Stromal cell of bone marrow (primary cell): ENCODE measurements around the gene IFT27.
A peak's percentile ranks its signal among the peaks of the same experiment; 100 is the strongest.

Experiments used
- DNase-seq: peaks from one replicate; pipeline ENCODE4 v3.0.0-alpha.2; 2012; ENCODE audit warnings: low read depth

The IFT27 gene, protein sequence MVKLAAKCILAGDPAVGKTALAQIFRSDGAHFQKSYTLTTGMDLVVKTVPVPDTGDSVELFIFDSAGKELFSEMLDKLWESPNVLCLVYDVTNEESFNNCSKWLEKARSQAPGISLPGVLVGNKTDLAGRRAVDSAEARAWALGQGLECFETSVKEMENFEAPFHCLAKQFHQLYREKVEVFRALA

DNA sequence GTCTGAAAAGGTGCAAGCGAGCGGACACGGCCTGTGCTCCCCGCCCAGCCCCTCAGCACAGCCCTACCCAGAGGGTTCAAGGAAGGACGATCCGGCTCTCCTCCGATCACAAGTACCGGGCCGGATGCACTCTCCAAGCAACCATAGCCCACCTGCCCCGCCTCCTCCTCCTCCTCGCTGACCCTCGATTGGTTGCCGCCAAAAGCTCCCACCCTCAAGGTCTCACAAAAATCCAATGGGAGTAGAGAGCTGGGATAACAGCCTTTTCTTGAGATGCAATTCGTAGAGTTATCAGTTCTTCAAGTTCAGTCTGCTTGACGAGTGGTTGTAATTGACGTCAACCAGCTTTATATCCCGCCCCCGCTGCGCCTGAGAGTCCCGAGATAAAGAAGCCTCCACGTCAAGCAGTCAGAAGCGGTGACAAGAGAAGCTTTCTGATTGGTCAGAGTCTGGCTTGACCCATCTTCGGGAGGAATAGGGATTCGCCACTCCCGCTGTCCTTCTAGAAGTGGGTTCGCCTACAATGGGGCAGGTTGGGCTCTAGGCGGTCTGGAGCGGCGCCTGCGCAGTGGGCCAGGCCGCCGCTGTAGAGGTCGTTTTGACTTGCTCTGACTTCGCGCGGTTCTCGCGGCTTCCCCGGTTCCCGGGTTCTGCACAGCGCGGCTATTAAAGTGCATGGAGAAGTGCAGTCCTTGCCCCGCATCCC lies at the start of gene IFT27:
Gene IFT27, minus strand, starts transcription at position 156 of the 706 bp plus-strand sequence. CDS start 412 bp downstream, outside the sequence.
- DNase-seq = peak; percentile 100

DNA sequence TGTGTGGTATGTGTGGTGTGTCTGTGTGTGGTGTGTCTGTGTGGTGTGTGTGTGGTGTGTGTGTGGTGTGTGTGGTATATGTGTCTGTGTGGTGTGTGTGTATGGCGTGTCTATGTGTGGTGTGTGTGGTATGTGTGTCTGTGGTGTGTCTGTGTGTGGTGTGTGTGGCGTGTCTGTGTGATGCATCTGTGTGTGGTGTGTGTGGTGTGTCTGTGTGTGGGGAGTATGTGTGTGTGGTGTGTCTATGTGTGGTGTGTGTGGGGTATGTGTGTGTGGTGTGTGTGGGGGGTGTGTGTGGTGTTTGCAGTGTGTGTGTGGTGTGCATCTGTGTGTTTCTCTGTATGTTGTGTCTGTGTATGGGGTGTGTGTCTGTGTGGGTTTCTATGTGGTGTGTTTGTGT lies 48.7 kb upstream of the IFT27 start:
- DNase-seq = no peak

DNA sequence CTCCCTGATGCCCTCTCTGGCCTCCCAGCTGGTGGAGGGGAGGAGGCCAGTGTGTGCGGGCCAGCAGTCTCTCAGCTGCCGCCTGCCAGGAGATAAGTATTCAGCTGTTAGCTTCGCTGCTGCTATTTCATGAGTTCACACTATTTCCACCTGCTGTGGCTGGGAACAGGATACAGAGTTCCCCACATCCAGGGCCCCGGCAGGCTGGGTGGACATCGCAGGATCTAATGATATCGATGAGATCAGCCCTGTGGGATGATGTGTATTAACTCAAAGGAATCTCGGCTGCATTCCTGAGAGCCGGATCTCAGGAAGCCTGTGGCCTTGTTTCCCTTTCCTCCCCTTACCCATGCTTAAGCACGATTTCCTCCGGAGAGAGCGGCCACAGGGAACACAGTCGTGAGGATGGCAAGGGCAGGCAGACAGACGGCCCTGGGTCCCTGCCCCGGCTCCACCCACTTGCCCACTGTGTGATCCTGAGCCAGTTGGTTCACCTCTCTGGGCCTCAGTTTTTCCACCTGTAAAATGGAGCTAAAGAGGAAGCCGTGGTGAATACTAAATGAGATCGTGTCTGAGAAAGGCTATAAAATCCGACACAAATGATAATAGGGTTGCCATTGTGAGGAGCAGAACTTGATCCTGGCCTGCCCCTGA lies 47.4 kb upstream of the IFT27 start:
- DNase-seq = no peak

DNA sequence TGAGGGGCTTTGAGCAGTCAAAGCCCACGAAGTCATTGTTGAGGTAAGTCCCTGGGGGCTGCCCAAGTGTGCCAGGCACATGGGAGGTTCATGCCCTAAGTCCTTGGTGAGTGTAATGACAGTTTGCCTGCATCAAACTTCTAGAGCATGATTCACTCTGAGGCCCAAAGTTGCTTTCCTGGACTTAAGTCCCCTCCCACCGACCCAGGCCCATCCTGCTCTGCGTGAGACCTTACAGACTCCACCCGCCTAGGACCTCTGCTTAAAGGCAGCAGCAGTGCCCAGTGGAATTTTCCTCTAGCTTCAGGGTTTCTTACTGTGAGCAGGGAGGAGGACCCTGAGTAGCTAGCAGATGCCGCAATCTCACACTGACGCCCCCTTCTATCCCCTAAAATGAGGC lies 46.7 kb upstream of the IFT27 start:
- no peak for DNase-seq

DNA sequence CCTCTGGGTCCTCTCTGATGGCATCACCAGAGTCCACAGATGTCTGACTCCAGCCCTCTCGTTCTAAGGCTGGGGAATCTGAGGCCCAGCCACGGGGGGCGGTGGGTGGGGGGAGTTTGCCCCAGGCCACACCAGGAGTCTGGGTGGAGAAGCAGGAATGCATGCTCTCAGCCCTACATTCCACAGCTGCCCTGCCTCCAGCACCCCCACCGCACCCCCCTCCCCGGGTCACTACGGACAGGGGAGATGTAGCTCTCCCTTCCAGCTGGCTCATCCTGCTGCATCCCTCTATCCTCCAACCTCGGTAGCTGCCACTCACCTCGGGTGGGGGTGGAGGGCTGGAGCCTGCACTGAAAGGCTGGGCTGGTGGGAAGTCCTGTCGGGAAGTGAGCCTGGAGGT lies 43.2 kb upstream of the IFT27 start:
- no peak for DNase-seq

DNA sequence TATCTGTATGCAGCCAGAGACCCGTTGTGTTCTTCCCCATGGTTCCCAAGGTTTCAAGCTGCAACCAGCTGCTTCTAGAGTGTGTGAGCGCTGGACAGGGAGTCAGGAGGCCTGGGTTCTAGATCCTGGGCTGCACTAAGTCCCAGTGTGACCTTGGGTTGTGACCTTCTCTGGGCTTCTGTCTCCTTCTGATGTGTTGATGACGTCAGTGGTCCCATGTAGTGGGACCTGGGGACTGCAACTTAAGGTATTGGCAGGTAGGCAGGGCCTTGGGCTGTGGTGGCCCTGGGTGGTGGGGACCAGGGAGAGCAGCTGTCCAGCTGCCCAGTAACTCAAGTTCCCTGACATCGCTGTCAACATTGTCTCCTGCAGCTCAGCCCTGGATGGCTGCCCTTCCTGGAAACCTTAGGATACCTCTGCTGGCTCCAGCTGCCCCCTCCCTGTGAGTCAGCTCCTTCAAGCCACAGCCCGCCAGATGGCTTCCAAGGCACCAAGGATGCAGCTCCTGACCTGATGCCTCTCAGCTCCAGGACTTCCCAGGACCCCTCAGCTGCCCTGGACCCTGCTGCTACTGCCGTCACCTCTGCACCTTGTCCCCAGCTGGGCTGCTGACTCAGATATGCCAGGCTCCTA lies 42.2 kb upstream of the IFT27 start:
- no peak for DNase-seq

DNA sequence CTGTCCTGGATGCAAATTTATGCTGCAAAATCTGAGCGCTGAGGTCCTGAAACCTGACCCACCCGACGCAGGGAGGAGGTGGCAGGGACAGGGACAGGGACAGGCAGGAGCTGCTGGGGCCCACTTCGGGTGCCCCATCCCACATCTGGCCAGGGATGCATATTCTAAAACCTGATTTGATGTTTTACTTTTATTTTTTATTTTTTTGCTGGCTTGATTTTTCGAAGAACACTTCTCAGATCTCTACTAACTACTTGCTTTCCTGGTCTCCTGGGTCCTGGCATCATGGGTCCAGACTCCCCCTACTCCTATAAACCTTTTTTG lies 41.6 kb upstream of the IFT27 start:
- DNase-seq = no peak

DNA sequence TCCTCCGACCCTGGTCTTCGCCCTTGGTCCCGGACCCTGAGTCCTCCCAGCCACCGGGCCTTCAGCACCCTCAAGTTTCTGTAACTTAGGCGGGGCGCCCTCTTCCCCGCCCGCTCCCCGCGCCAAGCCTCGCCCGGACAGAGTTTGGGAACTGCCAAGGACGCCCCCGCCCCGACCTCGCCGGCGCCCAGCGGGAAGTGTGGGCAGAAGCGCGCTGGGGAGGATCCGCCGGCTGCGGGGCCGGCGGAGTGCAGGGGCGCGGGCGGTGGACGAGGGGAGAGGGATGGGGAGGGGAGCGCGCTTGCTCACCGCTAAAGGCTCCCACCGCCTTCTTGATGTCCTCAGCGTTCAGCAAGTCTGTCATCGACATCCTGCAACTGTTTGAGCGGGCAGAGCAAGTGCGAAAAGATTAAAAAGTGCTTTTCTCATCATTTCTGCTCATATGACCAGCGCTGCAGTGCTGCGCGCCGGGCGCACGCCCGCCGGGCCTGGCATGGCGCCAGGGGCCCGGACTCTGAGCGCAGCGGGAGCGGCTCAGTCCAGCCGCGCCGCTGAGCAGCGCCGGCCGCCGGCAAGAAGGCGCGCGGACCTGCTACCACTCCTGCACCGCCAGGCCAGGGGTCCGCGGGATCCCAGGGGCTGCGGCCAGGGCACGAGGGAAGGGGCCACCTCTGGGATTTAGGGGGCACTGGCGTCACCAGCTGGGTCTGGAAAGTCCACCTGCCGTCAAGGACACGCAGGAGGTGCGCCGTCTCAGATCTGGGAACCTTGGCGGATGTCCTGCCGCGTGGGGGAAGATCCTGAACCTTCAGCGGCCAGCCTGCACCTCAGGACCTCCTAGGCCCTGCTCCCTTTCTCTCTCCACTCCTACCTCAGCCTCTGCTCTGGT lies 41.0 kb upstream of the IFT27 start, which contains the start of gene PVALB:
Gene PVALB, minus strand, starts transcription at position 400 of the 889 bp plus-strand sequence. Its CDS starts 30 bp downstream, at position 370.
- DNase-seq = no peak

DNA sequence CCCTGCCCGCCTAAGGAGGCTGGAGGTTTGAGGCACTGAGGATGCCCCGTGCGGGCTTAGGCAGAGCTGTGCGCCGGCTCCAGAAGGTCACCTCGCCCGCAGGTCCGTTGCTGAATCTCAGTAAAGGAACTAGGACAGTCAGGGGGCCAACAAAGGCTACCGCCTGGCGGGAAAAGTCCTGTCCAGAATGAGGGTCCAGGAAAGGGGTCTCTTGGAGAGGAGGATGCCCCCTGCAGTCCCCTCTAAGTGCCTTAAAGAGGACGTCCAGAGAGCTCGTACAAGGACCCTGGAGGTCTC lies 40.4 kb upstream of the IFT27 start:
- DNase-seq = no peak

DNA sequence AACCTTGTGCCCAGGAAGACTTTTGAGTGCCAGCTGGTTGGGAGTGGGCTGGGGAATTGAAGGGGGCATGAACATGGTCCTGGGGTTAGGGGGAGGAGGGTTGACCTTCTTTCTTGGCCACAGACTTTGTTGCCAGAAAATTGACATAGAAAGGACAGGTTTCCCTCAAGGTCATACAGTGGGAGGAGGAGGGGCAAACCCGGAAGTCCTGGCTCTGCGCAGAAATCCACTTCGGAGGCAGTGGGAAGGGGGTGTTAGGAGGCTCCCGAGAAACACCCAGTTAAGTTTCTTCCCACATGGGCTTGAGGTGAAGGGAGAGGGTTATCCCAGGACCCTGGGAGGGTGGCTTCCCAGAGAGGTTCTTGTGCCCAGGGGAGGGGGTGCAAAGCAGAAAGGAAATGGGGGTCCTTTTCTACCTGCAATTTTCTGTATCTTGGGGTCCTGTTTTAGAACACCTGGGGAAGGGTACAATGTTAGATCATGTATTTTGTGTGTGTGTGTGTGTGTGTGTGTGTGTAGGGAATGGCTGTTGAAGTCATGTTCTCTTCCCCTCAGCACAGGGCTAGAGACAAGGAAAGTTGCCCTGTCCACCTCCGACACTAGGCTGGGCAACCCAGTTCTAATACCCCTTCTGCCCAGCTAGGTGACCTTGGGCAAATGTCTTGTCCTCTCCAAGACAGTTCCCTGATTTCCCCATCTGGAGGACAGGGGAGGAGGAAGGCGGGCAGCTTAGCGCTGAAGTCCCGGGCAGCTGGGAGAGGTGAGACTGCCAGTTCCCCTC lies 39.8 kb upstream of the IFT27 start:
- no peak for DNase-seq

DNA sequence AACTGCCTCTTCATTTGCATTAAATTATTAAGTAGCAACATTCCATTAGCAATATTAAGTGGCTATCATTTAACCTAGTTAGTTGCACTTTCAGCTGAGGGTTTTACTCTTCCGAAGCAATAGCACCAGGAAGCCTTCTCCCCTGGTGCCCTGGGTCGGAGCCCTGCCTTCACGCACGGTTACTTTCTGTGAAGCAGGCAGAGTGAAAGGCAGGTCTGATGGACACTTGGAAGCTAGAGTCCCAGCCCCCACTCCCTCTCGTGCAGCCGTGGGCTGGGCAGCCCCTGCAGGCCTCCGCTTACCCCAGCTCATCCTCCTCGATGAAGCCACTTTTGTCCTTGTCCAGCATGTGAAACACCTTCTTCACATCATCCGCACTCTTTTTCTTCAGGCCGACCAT lies 38.9 kb upstream of the IFT27 start:
- no peak for DNase-seq

DNA sequence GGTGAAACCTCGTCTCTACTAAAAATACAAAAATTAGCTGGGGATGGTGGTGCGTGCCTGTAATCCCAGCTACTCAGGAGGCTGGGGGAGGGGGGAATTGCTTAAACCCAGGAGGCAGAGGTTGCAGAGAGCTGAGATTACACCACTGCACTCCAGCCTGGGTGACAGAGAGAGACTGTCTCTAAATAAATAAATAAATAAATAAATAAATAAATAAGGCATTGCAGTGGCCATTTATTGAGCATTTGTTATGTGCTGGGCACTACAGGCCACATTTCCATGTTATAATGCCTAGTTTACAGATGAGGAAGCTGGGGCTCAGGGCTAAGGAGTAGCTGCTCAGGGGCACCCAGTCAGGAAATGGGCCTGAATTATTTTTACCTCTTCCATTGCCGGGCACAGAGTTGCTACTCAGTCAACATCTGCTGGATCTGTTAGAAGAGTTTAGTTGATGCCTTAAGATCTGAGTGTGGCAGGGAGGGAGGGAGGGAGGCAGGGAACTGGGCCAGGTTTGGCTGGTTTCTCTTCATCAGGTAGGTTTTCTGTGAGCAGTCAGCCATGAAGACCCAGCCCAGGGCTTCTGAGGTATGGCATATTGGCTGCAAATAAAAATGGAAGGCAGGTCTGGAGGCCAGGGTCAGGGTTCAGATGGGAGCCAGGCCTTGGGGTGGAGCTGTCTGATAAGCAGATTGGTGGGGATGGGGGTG lies 35.3 kb upstream of the IFT27 start:
- no peak for DNase-seq

DNA sequence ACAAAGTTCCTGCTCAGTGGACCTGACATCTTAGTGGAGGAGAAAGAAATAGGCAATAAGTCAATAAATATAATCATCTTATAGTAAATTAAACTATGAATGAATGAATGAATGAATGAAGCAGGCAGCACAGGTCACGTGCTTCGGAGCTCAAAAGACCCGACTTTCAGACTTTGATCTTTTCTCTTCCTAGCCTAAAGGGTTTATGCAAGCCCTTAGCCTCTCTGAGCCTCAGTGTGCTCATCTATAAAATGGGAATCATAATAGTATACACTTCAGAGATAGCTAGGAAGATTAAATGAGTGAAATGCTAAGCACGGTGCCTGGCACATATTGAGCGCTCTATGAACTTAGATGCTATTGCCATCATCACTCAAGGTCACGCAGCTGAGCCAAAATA lies 33.4 kb upstream of the IFT27 start:
- no peak for DNase-seq

DNA sequence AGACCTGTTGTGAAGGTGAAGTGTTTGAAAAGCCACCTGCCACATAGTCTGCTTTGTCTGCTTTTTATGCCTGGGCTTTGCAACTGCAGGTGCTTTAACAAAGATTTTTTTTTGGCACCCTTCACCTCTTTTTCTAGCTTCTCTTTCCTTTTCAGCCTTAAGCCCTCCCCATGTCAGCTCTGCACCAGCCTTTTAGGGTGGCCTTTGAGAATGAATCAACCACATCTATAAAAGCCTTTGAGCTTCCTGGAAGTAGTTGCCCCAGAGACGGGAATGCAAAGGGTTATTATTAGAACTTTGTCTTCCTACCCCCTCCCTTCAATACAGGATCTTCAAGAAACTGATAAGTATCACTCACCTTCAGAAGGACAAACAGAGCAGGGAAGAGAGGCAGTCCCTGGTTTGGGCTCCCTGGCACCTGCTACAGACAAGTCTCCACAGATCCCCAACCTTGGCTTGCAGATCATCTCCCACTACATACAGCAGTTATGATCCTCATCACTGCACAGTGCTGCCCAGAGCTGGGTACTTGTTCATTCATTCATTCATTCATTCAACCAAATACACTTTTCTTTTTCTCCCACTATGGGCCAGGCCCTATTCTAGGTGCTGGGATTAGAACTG lies 32.9 kb upstream of the IFT27 start:
- no peak for DNase-seq

DNA sequence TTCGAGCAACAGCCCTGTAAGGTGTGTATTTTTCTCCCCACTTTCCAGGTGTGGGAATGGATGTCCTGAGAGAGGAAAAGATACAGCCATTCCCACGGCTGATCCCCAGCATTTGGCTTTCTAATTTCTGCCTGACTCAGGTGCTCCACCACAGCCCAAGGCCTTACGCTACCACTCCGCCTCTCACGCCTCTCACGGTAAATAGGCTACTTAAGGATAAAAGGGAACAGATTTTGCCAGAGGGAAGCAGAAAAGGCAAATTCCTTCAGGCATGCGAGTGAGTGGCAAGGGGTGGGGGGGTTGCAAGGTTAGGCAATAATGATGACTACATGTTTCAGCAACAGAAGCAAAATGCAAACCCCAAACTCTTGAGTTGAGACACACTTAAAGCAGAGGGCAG lies 31.7 kb upstream of the IFT27 start:
- no peak for DNase-seq

DNA sequence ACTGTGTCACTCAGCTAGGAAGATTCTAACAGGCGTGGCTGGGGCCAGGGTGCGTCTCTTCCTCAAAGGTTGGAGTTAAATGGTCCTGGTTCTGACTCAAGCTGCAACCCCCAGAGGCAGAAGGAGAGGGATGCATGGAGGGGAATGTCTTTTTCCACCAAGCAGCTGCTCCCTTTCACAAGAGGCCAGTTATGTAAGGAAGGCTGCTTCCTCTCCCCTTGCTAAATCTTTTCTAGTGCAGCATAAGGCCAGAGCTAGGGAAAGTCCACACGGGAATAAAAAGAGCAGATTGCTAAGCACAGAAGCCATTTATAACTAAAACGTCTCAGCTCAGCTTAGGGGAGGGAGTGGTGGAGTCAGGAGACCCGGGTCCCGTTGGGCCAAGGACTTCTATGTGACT lies 30.9 kb upstream of the IFT27 start:
- DNase-seq = no peak

DNA sequence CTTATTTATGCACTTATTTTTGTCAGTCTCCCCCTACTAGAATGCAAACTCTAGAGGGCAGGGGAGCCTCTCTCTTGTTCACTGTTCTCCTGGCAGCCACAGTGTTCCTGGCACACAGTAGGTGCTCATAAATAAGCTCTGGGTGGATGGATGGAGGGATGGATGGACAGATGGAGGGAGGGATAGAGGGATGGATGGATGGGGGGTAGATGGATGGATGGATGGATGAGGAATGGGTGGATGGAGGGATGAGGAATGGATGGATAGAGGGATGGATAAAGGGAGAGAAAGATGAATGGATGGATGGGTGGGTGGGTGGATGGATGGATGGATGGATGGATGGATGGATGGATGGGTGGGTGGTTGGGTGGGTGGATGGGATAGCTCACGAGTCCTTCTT lies 27.4 kb upstream of the IFT27 start:
- DNase-seq = no peak

DNA sequence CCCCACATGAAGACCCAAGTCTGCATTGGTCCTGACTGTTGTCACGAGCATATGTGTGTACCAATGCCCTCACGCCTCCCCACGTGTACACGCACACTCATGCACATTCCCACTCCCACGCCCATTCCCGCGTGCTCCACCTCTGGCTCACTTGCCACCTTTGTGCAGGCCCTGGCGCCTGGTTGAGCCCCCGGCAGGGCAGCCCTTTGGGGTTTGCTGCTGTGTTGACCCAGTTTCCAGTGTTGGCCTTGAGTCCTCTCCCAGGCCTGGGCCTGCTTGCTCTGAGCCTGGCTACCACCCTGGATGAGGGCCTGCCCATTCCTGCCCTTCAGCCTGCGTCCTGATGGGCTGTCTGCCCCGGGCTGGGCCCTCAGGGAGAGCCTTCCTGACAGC lies 22.8 kb upstream of the IFT27 start:
- DNase-seq = no peak

DNA sequence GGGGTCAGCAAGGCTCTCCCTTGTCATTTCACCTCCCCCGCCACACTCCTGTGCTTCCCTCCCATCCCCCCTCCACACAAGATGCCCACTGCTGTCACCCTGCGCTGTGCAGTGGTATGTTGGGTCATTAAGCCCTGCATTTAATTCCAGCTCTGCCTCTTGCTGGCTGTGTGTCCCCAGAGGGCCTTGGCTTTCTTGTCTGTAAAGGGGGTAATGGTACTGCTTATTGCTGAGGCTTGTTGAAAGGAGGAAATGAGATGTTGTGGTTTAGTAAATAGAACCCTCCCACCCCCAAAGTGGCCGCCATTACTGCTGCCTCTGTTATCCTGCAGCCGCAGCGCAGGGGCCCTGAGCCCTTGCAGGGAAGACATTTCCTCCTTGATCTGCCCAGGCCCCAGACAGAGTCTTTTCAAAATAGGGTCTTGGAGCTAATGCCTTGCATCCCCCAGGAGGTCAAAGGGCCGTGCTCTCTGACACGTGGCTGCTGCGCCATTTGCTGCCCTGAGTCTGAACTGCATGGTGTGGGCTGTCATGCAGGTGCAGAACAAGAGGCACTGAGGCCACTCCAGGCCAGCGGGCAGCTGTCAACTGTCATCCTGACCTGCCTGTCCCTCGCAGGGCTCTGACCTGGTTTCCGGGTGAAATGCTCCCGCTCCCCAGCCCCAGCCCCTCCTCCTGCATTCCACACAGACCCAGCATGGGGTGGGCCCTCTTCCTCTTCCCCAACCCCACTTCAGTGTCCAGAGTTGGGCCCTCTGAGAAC lies 22.2 kb upstream of the IFT27 start:
- no peak for DNase-seq

DNA sequence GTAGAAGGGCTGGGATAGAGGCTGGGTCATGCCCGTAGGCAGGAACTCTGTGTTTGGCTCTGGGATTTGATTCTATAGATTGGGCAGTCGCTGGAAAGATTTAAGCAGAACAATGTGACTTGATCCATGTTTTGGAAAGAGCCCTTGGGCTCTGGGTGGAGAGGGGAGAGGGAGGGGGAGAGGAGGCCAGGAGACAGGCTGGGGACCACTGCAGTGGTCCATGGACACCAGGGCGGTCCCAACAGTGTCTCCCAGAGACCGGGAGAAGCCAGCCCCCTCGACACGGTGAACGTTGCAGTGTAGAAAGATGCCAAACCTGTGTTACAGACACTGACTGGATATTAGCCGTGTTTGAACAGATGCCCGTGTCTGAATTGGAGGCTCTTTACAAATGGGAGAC lies 21.5 kb upstream of the IFT27 start:
- DNase-seq = no peak
